Motor neuron (in vitro differentiated cells): ENCODE results near the gene SIN3B. TPM values are rescaled to one million over a fixed set of nuclear protein-coding genes. Genes with fewer than 3 reads are reported as not detected.

Source experiments
- ATAC-seq, 8 experiments: fragments of 200-7000 bp; cut with Tn5 transposase; replicated peaks in 6 of 8; 2 replicates each; pipeline ENCODE4 v1.8.0; 2021; ENCODE audit warnings: mild to moderate bottlenecking in 8 of 8, moderate library complexity in 8 of 8
- H3K27ac ChIP-seq, 2 donors: fragments of 250-450 bp; sonication (Bioruptor Pico); 2 replicates each; pipeline ENCODE4 v1.9.0; 2021; ENCODE audit warnings: antibody characterized with exemption in 2 of 2, mild to moderate bottlenecking in 2 of 2, moderate library complexity in 1 of 2
- H3K4me1 ChIP-seq, 2 donors: fragments of 250-450 bp; sonication (Bioruptor Pico); replicated peaks in 1 of 2; 2 replicates each; pipeline ENCODE4 v1.6.1; 2021; ENCODE audit warnings: antibody characterized with exemption in 2 of 2, mild to moderate bottlenecking in 2 of 2, moderate library complexity in 1 of 2
- H3K4me3 ChIP-seq, 5 donors: fragments of 250-450 bp; sonication (Bioruptor Pico); 2 replicates each; pipeline ENCODE4 v1.9.0; 2021; ENCODE audit warnings: antibody characterized with exemption in 5 of 5, mild to moderate bottlenecking in 5 of 5, moderate library complexity in 4 of 5
- WGBS, 10 experiments: fragments of 450-650 bp; shearing (Covaris generic); methylation state at CpG; one replicate each; pipeline ENCODE4 v1.0.0; 2022; 5-methylcytosine and 5-hydroxymethylcytosine counted together
- in situ Hi-C, 9 experiments: fragments of 400-800 bp; cut with MboI; loops; one replicate each; pipeline ENCODE4 v1.15.0; 2021; ENCODE audit warnings: low sequenced_read_pairs in 9 of 9, low pct_unique_long_range_greater_than_20kb in 2 of 9; ENCODE audit not compliant: unreplicated experiment in 9 of 9
- total RNA-seq, 8 experiments: library from RNA; unstranded; fragments of 300-600 nt; gene quantifications; 2 replicates each; pipeline versions ENCODE4 v1.2.3 to v1.2.4, GENCODE V29; 2022

SIN3B gene
- total RNA-seq, 8 experiments from 2014 or later = 23.3 to 59.3 (median 30.5) TPM

DNA sequence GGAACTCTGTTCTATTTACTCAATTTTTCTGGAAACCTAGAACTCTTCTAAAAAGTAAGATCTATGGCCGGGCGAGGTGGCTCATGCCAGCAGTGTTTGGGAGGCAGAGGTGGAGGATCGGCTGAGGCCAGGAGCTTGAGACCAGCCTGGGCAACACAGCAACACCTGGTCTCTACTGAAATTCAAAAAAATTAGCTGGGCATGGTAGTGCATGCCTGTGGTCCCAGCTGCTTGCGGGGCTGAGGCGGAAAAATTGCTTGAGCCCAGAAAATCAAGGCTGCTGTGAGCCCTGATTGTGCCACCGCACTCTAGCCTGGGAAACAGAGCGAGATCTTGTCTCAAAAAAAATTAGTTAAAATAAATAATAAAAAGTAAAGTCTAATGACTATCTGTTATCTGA, 88.2 kb downstream of the SIN3B start:
- no peak for ATAC-seq
- in situ Hi-C loops = no loop called here
- Histone ChIP-seq H3K4me3 (no peak overlapping the region), H3K4me1 (no peaks in the 10 kb centered on the region), H3K27ac (no peak overlapping the region)
- 42 to 100% (median 83%) methylated on average over 2 to 6 of the region's 7 CpGs; no CpG with 5 or more reads in 1 of the 10 experiments for WGBS, 10 experiments

DNA sequence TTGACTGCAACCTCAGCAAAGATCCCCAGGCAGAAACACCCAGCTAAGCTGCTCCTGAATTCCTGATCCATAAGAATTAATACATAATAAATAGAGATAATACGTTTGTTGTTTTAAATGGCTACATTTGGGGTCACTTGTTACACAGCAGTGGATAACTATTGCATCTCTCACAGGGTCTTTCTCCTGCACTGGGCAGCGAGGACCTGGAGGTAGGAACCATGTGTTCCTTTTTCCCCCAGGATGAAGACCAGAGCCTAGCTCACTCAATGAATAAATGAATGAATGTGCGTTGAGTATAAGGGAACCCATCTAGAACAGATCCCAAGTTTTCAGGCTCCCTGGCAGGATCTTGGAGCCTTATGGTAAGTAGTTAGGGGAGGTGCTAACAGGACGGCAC, 90.3 kb downstream of the SIN3B start:
- no peak for ATAC-seq
- no peak overlapping the region for H3K4me3 ChIP-seq
- 10 to 90% (median 68%) methylated on average over 1 to 4 of the region's 4 CpGs; no CpG with 5 or more reads in 3 of the 10 experiments for WGBS, 10 experiments
- no peak overlapping the region for H3K27ac ChIP-seq
- H3K4me1 ChIP-seq = no peaks in the 10 kb centered on the region
- in situ Hi-C loops = no loop called here

DNA sequence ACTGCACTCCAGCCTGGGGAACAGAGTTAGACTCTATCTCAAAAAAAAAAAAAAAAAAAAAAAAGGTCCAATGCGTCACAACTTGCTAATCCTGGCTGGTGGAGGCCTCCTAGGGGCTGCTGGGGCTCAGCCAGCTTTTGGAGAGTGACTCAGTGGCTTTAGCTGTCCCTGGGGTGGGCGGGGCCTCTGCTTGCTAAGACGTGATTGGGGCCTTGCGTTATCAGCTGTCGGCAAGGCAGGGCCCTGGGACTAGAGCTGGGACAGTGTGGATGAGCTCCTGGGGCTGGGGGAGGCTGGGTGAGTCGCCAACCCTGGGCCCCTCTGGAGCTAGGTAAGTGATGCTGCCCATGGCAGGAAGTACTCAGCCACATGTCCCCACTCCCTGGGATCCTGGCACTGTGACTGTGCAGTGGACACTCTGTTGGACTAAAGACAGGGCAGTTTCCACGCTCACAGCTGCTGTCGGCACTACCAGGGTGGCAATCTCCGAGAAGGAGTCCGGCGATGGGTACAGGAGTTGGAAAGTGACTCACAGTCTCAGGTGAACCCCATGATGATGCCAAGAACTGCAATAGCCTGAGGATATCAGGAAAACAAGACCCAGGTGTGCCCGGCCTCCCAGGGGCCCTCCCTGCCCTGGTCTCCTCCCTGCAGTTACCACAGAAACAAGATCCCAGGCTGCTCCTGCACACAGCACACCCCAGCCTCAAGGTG, 91.8 kb downstream of the SIN3B start:
- peak in 5 of 8 experiments; percentile 17 to 93 (median 60) for ATAC-seq
- no peak overlapping the region for H3K4me3 ChIP-seq
- no peak overlapping the region for H3K27ac ChIP-seq
- in situ Hi-C loops = no loop called here
- no peaks in the 10 kb centered on the region for H3K4me1 ChIP-seq
- WGBS, 10 experiments = 52 to 100% (median 68%) methylated on average over 1 to 5 of the region's 12 CpGs; no CpG with 5 or more reads in 6 of the 10 experiments

DNA sequence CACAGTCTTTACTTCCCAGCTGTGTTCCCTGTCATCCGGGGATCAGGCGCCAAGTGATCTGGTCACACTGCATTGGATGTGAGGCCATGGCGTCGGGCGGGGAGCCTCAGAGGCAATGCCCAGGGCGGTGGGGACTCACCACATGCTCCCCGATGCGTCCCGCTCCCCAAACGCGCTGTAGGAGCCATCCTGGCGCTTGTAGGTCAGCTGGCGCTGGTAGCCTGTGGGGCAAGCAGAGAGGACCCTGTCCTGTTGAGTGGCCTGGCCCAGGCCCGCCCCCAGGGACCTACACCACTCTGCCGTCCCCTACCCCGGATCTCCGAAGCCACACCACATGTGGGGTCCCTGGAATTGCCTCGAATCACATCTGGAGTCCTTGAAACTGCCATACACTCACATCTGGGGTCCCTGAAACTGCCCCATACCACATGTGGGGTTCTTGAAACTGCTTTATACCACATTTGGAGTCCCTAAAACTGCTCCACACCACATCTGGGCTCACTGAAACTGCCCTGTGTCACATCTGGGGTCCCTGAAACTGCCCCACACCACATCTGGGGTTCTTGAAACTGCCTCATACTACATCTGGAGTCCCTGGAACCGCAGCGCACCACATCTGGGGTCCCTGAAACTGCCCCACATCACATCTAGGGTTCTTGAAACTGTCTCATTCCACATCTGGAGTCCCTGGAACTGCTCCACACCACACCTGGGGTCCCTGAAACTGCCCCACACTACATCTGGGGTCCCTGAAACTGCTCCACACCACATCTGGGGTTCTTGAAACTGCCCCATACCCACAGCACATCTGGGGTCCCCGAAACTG, 92.8 kb downstream of the SIN3B start:
- ATAC-seq = no peak
- in situ Hi-C loops = no loop called here
- WGBS, 10 experiments = 40 to 100% (median 72%) methylated on average over 1 to 9 of the region's 21 CpGs; no CpG with 5 or more reads in 6 of the 10 experiments
- no peaks in the 10 kb centered on the region for H3K4me1 ChIP-seq
- no peak overlapping the region for H3K27ac ChIP-seq
- no peak overlapping the region for H3K4me3 ChIP-seq

GRCh38 chr19:16922592-16922934, 93.4 kb downstream of the SIN3B start:
- ATAC-seq = no peak

DNA sequence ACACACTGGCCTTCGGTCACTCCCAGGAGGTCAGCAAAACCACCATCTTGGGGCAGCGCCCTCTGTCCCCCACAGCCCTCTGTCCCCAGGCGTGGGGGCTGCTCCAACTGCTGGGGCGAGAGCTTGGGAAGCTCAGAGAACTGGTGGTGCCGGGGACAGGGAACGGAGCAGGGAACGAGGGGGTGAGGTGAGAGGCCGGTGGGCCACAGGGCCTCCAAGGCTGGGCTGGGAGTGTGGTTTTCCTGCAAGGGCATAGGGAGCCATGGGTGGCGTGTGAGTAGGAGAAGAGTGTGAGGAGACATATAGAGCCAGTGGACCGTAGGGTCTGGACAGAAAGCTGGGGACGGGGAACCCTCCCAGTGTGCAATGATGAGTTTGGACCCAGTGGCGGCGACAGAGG, 93.8 kb downstream of the SIN3B start:
- H3K27ac ChIP-seq = no peak overlapping the region
- H3K4me3 ChIP-seq = no peak overlapping the region
- 20 to 100% (median 91%) methylated on average over 1 to 5 of the region's 13 CpGs; no CpG with 5 or more reads in 4 of the 10 experiments for WGBS, 10 experiments
- H3K4me1 ChIP-seq = no peaks in the 10 kb centered on the region
- in situ Hi-C loops = no loop called here
- no peak for ATAC-seq

More at GRCh38 chr19:16922592-16922934, 93.4 kb downstream of the SIN3B start:
- 100% methylated on average over 1 of the region's 1 CpG; no CpG with 5 or more reads in 9 of the 10 experiments for WGBS, 10 experiments
- H3K4me3 ChIP-seq = no peak overlapping the region
- in situ Hi-C loops = no loop called here
- no peak overlapping the region for H3K27ac ChIP-seq
- H3K4me1 ChIP-seq = no peaks in the 10 kb centered on the region

GRCh38 chr19:16927883-16928282, 98.7 kb downstream of the SIN3B start:
- no peak for ATAC-seq
- in situ Hi-C loops = no loop called here
- no peak overlapping the region for H3K4me3 ChIP-seq
- H3K4me1 ChIP-seq = no peaks in the 10 kb centered on the region
- WGBS, 10 experiments = 60 to 100% (median 77%) methylated on average over 1 to 8 of the region's 13 CpGs; no CpG with 5 or more reads in 5 of the 10 experiments
- H3K27ac ChIP-seq = no peak overlapping the region

GRCh38 chr19:16928351-16928750, 99.2 kb downstream of the SIN3B start:
- in situ Hi-C loops = no loop called here
- 40 to 80% (median 63%) methylated on average over 1 to 2 of the region's 2 CpGs; no CpG with 5 or more reads in 3 of the 10 experiments for WGBS, 10 experiments
- H3K4me3 ChIP-seq = no peak overlapping the region
- no peak for ATAC-seq
- H3K4me1 ChIP-seq = no peaks in the 10 kb centered on the region
- no peak overlapping the region for H3K27ac ChIP-seq

GRCh38 chr19:16928916-16929315, 99.7 kb downstream of the SIN3B start:
- Histone ChIP-seq H3K4me1 (no peaks in the 10 kb centered on the region), H3K27ac (no peak overlapping the region), H3K4me3 (no peak overlapping the region)
- no peak for ATAC-seq
- in situ Hi-C loops = no loop called here
- 0 to 100% (median 83%) methylated on average over 1 to 7 of the region's 10 CpGs; no CpG with 5 or more reads in 4 of the 10 experiments for WGBS, 10 experiments

Other genes starting within 250 kb of the SIN3B start
- 10 to 100 TPM in 2 of 8 experiments, 1 to 10 TPM in 6; 5.2 to 18.5 (median 7.0) TPM for gene MED26, start 201.2 kb upstream of the SIN3B start, total RNA-seq
- gene SMIM7, start 169.3 kb upstream of the SIN3B start, total RNA-seq = 10 to 100 TPM; 46.8 to 84.3 (median 68.3) TPM
- 1 to 10 TPM; 1.2 to 7.4 (median 3.9) TPM for gene TMEM38A, start 168.3 kb upstream of the SIN3B start, total RNA-seq
- gene NWD1, start 109.6 kb upstream of the SIN3B start, total RNA-seq = 1 to 10 TPM in 1 of 8 experiments, under 1 TPM in 7; 0.04 to 5.2 (median 0.10) TPM
- gene F2RL3, start 59.6 kb downstream of the SIN3B start, total RNA-seq = under 1 TPM in 7 of 8 experiments, not detected in 1; 0.05 to 0.36 (median 0.14) TPM
- gene CPAMD8, start 197.4 kb downstream of the SIN3B start, total RNA-seq = 1 to 10 TPM in 7 of 8 experiments, under 1 TPM in 1; 0.36 to 6.5 (median 3.6) TPM
- gene HAUS8, start 246.1 kb downstream of the SIN3B start, total RNA-seq = 10 to 100 TPM in 3 of 8 experiments, 1 to 10 TPM in 5; 3.4 to 14.8 (median 6.4) TPM
- gene MYO9B, start 246.4 kb downstream of the SIN3B start, total RNA-seq = 10 to 100 TPM; 16.4 to 43.5 (median 27.3) TPM